NOMO-1 treated with DMSO at 0.1 percent for 48 hours (cell line): ENCODE results near the gene TDRD5.
"Not testable (repeated sequence)": the region's sequence is repeated elsewhere in the genome, so short reads cannot be mapped to it uniquely, and the experiment has no call there.

Experiments used
- DNase-seq: peaks from one replicate; lab custom pipeline; 2025; ENCODE audit not compliant: unreplicated experiment; lab: John Stamatoyannopoulos, UW

TDRD5 gene

GRCh38 chr1:179599623-179600249 lies 8.1 kb downstream of the TDRD5 start:
- DNase-seq, result peak; percentile 70

- DNase-seq, result no peak
Measured at GRCh38 chr1:179601093-179601492, 9.5 kb downstream of the TDRD5 start.

- DNase-seq, result no peak
Measured at GRCh38 chr1:179612361-179612760, 20.7 kb downstream of the TDRD5 start.

- DNase-seq, result no peak
Measured at GRCh38 chr1:179630719-179631118, 39.1 kb downstream of the TDRD5 start.

GRCh38 chr1:179632868-179633267 lies 41.2 kb downstream of the TDRD5 start:
- DNase-seq, result no peak

GRCh38 chr1:179637211-179637860 lies 45.7 kb downstream of the TDRD5 start:
- no peak for DNase-seq

GRCh38 chr1:179661018-179661417 lies 69.4 kb downstream of the TDRD5 start:
- DNase-seq, result no peak

- DNase-seq, result no peak
Measured at GRCh38 chr1:179663810-179664209, 72.2 kb downstream of the TDRD5 start.

- DNase-seq, result no peak
Measured at GRCh38 chr1:179677882-179678281, 86.2 kb downstream of the TDRD5 start.

- not testable (repeated sequence) for DNase-seq
Measured at GRCh38 chr1:179694530-179694929, 102.9 kb downstream of the TDRD5 start.

- DNase-seq, result no peak
Measured at GRCh38 chr1:179702946-179703539, 111.4 kb downstream of the TDRD5 start.

- peak; percentile 83 for DNase-seq
Measured at GRCh38 chr1:179706339-179706941, 114.8 kb downstream of the TDRD5 start.

- no peak for DNase-seq
Measured at GRCh38 chr1:179707406-179707805, 115.8 kb downstream of the TDRD5 start.

- no peak for DNase-seq
Measured at GRCh38 chr1:179708434-179709195, 117.0 kb downstream of the TDRD5 start.

- DNase-seq, result no peak
Measured at GRCh38 chr1:179709841-179710329, 118.3 kb downstream of the TDRD5 start.

- DNase-seq, result no peak
Measured at GRCh38 chr1:179714159-179714558, 122.5 kb downstream of the TDRD5 start.

- no peak for DNase-seq
Measured at GRCh38 chr1:179714623-179715022, 123.0 kb downstream of the TDRD5 start.

GRCh38 chr1:179719272-179719671 lies 127.6 kb downstream of the TDRD5 start:
- no peak for DNase-seq

- no peak for DNase-seq
Measured at GRCh38 chr1:179728271-179728670, 136.6 kb downstream of the TDRD5 start.

- no peak for DNase-seq
Measured at GRCh38 chr1:179729881-179730280, 138.2 kb downstream of the TDRD5 start.

GRCh38 chr1:179731643-179732042 lies 140.0 kb downstream of the TDRD5 start:
- no peak for DNase-seq
